ENCODE measurements around the gene ATF7.
"Not testable (repeated sequence)": the region's sequence is repeated elsewhere in the genome, so short reads cannot be mapped to it uniquely, and the experiment has no call there.

ATF7 gene

DNA sequence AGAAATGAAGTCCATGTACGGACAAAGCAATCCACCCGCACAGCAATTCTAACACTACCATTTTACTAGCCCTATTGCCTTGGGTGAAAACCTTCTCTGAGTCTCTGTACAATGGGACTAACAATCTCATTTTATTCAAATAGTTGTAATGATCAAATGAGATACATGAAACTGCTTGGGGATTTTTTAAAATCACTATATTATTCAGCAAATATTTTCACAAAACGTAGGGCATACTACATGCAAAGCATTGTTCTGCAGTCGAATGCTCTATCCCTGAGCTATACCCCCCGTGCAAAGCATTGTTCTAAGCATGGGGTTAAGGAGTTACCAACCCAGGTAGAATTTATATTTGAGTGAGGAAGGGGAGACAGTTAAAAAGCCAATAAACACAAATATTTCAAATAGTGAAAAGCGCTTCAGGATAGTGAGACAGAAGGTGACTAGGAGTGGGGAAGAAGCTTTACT lies 554 bp upstream of the ATF7 start:
- no peak for DNase-seq

DNA sequence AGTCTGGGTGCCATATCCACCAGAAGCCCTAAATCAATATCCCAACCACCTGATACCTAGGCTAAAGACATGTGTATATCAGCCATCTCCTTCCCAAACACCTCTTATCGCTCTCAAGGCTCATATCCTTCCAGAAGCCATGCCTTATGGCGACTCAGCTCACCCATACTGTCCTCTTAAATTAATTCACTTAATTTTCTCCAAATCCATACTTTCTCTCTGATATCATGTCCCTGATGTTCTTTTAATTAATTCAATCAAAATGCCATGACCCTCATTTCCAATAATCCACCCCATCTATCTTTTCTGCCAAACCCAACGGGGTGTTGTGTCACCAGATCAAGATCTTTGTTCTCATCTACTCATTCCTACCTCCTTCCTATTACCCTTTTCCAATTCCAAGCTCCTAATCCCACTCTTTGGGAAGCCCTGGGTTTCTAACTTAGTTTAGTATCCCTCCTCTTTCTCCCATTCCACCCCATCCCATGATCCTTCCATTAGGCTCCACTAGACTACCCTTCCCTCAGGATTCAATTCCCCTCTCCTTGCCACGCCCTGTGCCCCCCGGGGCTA lies 723 bp downstream of the ATF7 start:
- no peak for DNase-seq

DNA sequence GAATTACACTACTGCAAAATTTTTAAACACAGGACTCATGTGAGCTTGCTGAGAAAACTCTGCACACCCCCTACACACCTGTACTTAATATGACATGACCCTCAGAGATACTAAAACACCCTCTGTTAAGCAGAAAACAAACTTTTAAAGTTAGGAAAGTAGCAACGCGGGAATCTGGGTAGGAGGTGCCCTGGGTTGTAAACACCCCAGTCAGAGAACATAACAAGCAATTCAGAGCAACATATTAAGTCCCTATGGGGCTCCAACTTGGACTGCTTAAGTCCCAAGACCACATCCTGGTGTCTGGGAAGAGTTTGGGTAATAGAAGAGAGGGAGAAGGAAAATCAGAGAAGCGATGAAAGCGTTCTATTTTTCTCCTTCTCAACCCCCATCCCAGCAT lies 1.2 kb downstream of the ATF7 start:
- DNase-seq: no peak

- DNase-seq: no peak
These were observed 1.7 kb downstream of the ATF7 start for GRCh38 chr12:53624458-53624857.

GRCh38 chr12:53623548-53624385 lies 2.4 kb downstream of the ATF7 start:
- no peak for DNase-seq

DNA sequence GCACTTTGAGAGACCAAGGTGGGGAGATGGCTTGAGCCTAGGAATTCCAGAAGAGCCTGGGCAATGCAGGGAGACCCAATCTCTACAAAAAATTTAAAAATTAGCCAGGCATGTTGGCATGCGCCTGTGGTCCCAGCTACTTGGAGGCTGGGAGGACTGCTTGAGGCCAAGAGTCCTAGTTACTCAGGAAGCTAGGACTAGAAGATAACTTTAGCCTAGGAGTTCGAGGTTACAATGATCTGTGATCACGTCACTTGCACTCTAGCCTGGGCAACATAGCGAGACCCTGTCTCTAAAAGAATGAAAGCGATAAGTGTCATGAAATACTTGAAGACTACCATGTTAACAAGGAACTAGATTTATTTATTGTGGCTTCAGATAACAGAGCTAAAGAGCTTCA lies 3.5 kb downstream of the ATF7 start:
- no peak for DNase-seq

DNA sequence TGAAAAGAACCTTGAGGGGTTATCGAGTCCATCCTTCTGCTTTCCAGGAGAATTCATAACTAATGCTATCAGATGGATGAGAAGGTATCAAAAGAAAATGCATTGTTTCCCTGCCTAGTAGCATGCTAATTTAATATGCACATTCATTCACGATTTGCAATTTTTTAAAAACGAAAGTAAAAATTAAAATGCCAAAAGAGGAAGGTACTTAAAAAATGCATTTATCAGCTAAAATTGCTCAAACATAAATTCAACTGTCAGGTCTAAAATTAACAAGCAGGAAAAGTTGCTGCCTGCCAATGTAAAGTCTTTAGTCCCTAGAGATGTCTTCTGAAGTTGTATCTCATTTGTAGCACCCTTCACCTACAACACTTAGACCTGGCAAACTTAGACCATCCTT lies 7.9 kb downstream of the ATF7 start:
- no peak for DNase-seq

DNA sequence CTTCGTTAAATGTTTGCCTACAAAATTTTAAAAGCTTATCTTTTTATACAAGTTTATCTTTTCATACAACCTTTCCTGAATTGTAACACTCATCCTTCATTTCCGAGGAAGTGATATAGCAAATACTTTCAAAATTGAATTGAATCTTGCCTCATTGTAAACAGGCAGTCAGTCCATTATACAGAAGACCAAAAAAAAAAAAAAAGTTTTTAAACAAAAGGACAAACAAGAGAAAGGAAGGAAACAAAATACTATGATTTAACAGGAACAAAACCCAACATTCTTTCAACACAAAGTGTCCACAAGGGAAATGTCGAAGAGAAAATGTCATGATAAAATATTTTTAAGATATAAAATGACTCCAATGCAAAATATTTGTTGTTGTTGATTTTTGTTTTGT lies 8.5 kb downstream of the ATF7 start:
- no peak for DNase-seq

- DNase-seq: no peak
These were observed 9.2 kb downstream of the ATF7 start for GRCh38 chr12:53616950-53617349.

DNA sequence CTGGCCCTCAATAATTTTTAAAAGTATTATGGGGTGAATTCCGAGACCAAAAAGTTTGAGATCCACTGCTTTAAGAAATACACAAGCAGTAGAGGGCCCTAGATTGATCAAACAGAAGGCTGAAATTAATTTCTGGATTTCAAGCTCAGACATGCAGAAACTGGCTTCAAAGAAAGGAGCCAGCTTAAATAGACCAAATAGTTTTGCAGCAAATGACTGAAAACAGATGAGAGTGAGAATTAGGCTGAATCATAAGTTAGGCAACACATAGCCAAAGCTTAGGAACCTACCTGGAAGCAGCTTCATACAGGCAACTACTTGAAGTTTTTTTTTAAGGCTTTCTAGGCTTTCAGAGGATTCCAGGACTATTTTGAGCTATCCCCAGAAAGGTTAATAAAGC lies 12.4 kb downstream of the ATF7 start:
- DNase-seq: no peak

GRCh38 chr12:53612978-53613377 lies 13.2 kb downstream of the ATF7 start:
- DNase-seq: no peak

DNA sequence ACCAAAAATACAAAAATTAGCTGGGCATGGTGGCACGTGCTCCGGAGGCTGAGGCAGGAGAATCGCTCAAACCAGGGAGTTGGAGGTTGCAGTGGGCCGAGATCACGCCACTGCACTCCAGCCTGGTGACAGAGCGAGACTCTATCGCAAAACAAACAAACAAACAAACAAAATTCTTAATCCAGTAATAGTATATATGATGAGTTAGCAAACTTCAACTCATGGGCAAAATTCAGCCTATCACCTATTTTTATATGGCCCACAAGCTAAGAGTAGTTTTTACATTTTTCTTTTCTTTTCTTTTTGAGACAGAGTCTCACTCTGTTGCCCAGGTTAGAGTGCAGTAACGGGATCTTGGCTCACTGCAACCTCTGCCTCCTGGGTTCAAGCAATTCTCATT lies 14.9 kb downstream of the ATF7 start:
- DNase-seq: no peak

- not testable (repeated sequence) for DNase-seq
These were observed 19.5 kb downstream of the ATF7 start for GRCh38 chr12:53606688-53607087.

- DNase-seq: no peak
These were observed 21.6 kb downstream of the ATF7 start for GRCh38 chr12:53604581-53604980.

DNA sequence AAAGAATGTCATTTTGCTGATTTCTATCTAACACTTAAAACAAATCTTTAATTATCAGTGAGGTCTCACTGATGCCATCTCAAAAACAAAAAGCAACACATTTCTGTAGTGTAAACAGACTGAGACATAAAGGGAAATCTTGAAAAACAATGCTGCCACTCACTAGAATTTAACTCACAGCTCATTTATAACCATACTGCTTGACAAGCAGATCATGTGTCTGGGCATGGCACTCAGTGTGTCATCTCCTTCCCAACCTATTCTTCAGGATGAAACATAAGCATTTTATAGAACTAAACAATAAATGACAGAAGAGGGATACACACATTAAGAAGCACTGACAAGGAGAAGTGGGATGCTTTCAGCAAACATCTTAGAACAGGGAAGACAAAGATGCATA lies 22.4 kb downstream of the ATF7 start:
- no peak for DNase-seq

DNA sequence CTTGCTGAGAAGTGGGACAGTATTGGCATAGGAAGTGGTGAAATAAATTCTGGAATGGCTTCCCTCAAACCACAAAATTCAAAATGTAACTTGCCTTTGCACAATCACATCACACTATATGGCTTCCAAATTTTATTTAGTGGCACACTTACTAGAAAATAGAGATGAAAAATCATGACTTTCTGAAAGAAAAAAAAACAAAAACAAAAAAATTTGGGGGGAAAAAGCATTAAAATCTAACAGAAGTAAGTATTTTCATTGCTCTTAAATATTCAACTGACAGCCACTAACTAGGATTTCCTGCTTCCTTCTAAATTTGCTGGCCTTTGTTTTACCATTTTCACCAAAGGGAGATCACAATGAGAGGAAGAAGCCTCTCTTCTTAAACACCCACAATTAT lies 23.0 kb downstream of the ATF7 start:
- no peak for DNase-seq

GRCh38 chr12:53602176-53602864 lies 23.9 kb downstream of the ATF7 start:
- no peak for DNase-seq

DNA sequence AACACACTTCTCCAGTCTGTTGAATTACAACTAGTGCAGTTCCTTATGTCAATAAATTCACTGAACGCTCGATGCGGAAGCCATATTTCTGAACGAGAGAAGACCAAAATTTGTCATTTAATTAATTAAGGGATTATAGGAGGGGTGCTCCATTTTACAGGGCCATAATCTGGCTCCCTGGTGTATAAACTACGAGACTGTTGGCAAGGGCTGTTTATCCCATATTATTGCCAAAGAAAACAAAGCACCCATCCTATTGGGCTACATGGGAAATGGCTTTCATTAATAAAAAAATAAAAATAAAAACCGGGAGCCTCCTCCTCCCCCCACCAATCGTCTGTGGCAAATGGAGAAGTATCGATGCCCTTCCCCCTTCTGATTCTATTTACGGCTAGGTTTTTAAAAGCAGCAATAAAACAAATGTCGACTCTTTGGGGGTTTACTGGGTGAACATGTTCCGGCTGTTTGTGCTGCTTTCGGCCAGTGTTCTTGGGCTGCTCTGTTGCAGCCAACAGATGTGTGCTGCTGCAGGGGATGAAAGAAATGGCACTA lies 24.8 kb downstream of the ATF7 start:
- DNase-seq: no peak

DNA sequence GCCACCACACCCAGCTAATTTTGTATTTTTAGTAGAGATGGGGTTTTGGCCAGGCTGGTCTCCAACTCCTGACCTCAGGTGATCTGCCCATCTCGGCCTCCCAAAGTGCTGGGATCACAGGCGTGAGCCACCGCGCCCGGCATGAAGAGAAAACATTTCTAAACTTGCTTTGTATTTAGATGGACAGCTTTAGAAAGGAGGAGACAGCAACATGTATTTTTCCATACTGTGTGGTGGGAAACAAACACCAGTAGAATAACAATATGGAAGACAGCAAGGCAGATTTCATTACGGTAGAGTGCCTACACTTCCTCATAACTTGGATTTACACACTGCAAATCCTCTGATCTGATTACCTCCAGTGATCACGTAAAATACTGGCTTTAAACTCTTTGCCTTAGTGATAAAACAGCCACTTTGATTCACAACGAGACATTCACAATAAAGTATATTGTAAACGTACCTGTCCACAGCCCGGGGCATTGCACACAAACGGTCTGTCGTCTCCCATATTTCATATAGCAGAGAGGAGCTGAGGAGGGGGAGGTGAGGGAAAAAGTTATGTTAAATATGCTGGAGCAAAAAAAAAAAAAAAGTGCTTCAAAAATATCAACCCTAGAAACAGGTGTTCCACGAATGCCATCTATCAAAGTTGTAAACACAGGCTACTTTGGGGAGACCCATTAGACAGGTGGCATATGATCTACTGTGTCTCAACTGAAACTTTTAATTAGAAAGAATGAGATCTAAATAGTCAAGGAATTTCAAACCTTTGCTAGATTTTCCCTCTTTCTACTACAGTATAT lies 25.5 kb downstream of the ATF7 start:
- DNase-seq: no peak

- DNase-seq: no peak
These were observed 26.6 kb downstream of the ATF7 start for GRCh38 chr12:53599579-53599978.

- not testable (repeated sequence) for DNase-seq
These were observed 27.2 kb downstream of the ATF7 start for GRCh38 chr12:53598971-53599370.

GRCh38 chr12:53596920-53597363 lies 29.2 kb downstream of the ATF7 start:
- no peak for DNase-seq
